ENCODE measurements around the gene BICDL2.

- TF ChIP-seq CTCF (IDR thresholded peaks at IDR 0.05) (peak; percentile 92), ZFX (IDR thresholded peaks at IDR 0.05; ENCODE audit: borderline replicate concordance) (no peak)
These were observed 22.4 kb upstream of the BICDL2 start for GRCh38 chr16:3059041-3059722.

Data from 22Rv1 (cell line).